A549 treated with AZD2906 at 1 μM for 4 hours (cell line): ENCODE data around the gene TFF2. TPM values are rescaled to one million over a fixed set of nuclear protein-coding genes. Genes with fewer than 3 reads are reported as not detected.

ENCODE experiments used
- total RNA-seq: library from RNA; stranded (reverse); fragments of 200-300 nt; extraction: Qiagen RNA extraction; gene quantifications from 5 replicates; pipeline ENCODE4 v1.2.3, GENCODE V29; 2022

The TFF2 gene
- total RNA-seq, result not detected in 5 replicates

GRCh38 chr21:42350927-42351426, at the start of gene TFF2:
Gene TFF2 (minus strand): TSS chr21:42350994. CDS start chr21:42350957, 37 bp downstream.

GRCh38 chr21:42395905-42396651, 45.3 kb upstream of the TFF2 start, which contains the start of gene TMPRSS3:
Gene TMPRSS3 (minus strand): TSS chr21:42396052. CDS start chr21:42395417, 635 bp downstream.

GRCh38 chr21:42366292-42367010, 15.7 kb upstream of the TFF2 start, which contains the start of gene TFF1:
Gene TFF1 (minus strand): TSS chr21:42366535. CDS start chr21:42366495, 40 bp downstream.

GRCh38 chr21:42315296-42315891, 35.4 kb downstream of the TFF2 start, which contains the start of gene TFF3:
Gene TFF3 (minus strand): TSS chr21:42315409. CDS start chr21:42315374, 35 bp downstream.

Other genes with a start within 250 kb of the TFF2 start
- 2.6 to 3.0 TPM (median 2.7 TPM) in 5 replicates for gene ABCG1, start 131.9 kb downstream of the TFF2 start, total RNA-seq
- not detected in 5 replicates for gene TFF3, start 35.6 kb downstream of the TFF2 start, total RNA-seq
- gene TFF1, start 15.5 kb upstream of the TFF2 start, total RNA-seq, result 23.1 to 27.2 TPM (median 25.9 TPM) in 5 replicates
- gene TMPRSS3, start 45.1 kb upstream of the TFF2 start, total RNA-seq, result 0.14 to 0.30 TPM (median 0.20 TPM) in 5 replicates
- 0.07 to 0.22 TPM (median 0.12 TPM) in 5 replicates for gene UBASH3A, start 52.9 kb upstream of the TFF2 start, total RNA-seq
- gene RSPH1, start 145.2 kb upstream of the TFF2 start, total RNA-seq, result 0.45 to 0.66 TPM (median 0.61 TPM) in 5 replicates
- gene SLC37A1, start 162.9 kb upstream of the TFF2 start, total RNA-seq, result 3.1 to 3.6 TPM (median 3.2 TPM) in 5 replicates